Keratinocyte (primary cell): ENCODE data around the gene STN1. TPM values are rescaled to one million over a fixed set of nuclear protein-coding genes. Genes with fewer than 3 reads are reported as not detected.

Experiments
- DNase-seq: peaks from one replicate; pipeline ENCODE4 v3.0.0-alpha.2; 2011; ENCODE audit warnings: low read depth, missing footprints, low spot score
- FAIRE-seq: peaks from 2 replicates; lab custom pipeline; 2011; peaks lifted over from hg19 to GRCh38; lab: Jason Lieb, UNC
- H2AFZ ChIP-seq: 2 replicates; pipeline ENCODE4 v1.6.0; 2012; ENCODE audit warnings: low read length, control low read depth, inconsistent platforms; ENCODE audit not compliant: control insufficient read depth
- H3K27ac ChIP-seq: 2 replicates; pipeline ENCODE4 v1.5.1; 2011; ENCODE audit warnings: low read length; ENCODE audit not compliant: control insufficient read depth, insufficient read depth
- H3K27me3 ChIP-seq: 3 replicates; pipeline ENCODE4 v1.6.0; 2011; ENCODE audit warnings: low read length; ENCODE audit not compliant: control insufficient read depth, insufficient read depth; ENCODE audit errors: extremely low read depth
- H3K36me3 ChIP-seq, 2 experiments: 2 replicates in 1 of 2; 3 replicates in 1 of 2; pipeline ENCODE4 v1.5.1; 2011; ENCODE audit warnings: low read length in 2 of 2, mild to moderate bottlenecking in 1 of 2; ENCODE audit not compliant: control insufficient read depth in 2 of 2, insufficient read depth in 2 of 2; ENCODE audit errors: extremely low read depth in 1 of 2
- H3K4me1 ChIP-seq: 3 replicates; pipeline ENCODE4 v1.5.1; 2011; ENCODE audit warnings: low read length; ENCODE audit not compliant: control insufficient read depth, insufficient read depth; ENCODE audit errors: extremely low read depth
- H3K4me2 ChIP-seq: 3 replicates; pipeline ENCODE4 v1.6.0; 2011; ENCODE audit warnings: low read depth, low read length; ENCODE audit not compliant: control insufficient read depth, insufficient read depth; ENCODE audit errors: extremely low read depth
- H3K4me3 ChIP-seq, 3 experiments: fragments of 200-600 bp in 1 of 3; sonication (generic) in 1 of 3; 2 replicates in 2 of 3; 3 replicates in 1 of 3; pipeline ENCODE4 v1.5.1; 2011 to 2016; ENCODE audit warnings: low read length in 3 of 3, mild to moderate bottlenecking in 3 of 3, control low read depth in 2 of 3, inconsistent platforms in 1 of 3, low read depth in 1 of 3, mixed read lengths in 1 of 3, mixed run types in 1 of 3, moderate library complexity in 1 of 3; ENCODE audit not compliant: control insufficient read depth in 2 of 3, insufficient read depth in 2 of 3; ENCODE audit errors: extremely low read depth in 1 of 3
- H3K79me2 ChIP-seq: 2 replicates; pipeline ENCODE4 v1.6.0; 2012; ENCODE audit warnings: low read length; ENCODE audit not compliant: control insufficient read depth, insufficient read depth
- H3K9ac ChIP-seq: 3 replicates; pipeline ENCODE4 v1.6.0; 2011; ENCODE audit warnings: low read length; ENCODE audit not compliant: control insufficient read depth, insufficient read depth; ENCODE audit errors: extremely low read depth
- H3K9me1 ChIP-seq: 3 replicates; pipeline ENCODE4 v1.6.0; 2011; ENCODE audit warnings: low read length; ENCODE audit not compliant: control insufficient read depth, insufficient read depth; ENCODE audit errors: extremely low read depth
- H3K9me3 ChIP-seq: 2 replicates; pipeline ENCODE4 v1.5.1; 2012; ENCODE audit warnings: low read depth, low read length; ENCODE audit not compliant: control insufficient read depth
- H4K20me1 ChIP-seq: 3 replicates; pipeline ENCODE4 v1.6.0; 2011; ENCODE audit warnings: low read length; ENCODE audit not compliant: control insufficient read depth, insufficient read depth; ENCODE audit errors: extremely low read depth
- EZH2 ChIP-seq: IDR thresholded peaks from one replicate; pipeline ENCODE4 v1.6.1; 2012; ENCODE audit warnings: inconsistent platforms, mild to moderate bottlenecking, low read length, moderate library complexity
- dilution Hi-C: fragments of 300-500 bp; cut with MboI; formaldehyde crosslinking; loops from one replicate; pipeline ENCODE4 v1.7.0; 2020; ENCODE audit warnings: low sequenced_read_pairs; ENCODE audit not compliant: extremely low pct_ligation_motif_present
- polyA plus RNA-seq, 5 experiments: library from polyadenylated mRNA; depleted of rRNA in 3 of 5; stranded (reverse) in 3 of 5; stranded (forward) in 1 of 5; unstranded in 1 of 5; fragments of >200 nt; gene quantifications; 1 replicate in 1 of 5; 2 replicates in 3 of 5; 3 replicates in 1 of 5; pipeline versions ENCODE4 v1.2.1 to v1.2.3, GENCODE V29; 2011 to 2012; ENCODE audit warnings: missing spikeins in 2 of 5, low read depth in 1 of 5, low replicate concordance in 1 of 5
- TF ChIP-seq, protein P1 (sequence below), 3 experiments: IDR thresholded peaks in 1 of 3; conservative IDR thresholded peaks in 1 of 3; optimal IDR thresholded peaks in 1 of 3; 2 replicates in 2 of 3; 3 replicates in 1 of 3; pipeline versions ENCODE3 to v1.5.1; 2011; ENCODE audit warnings: low read length in 3 of 3, mild to moderate bottlenecking in 3 of 3, moderate library complexity in 2 of 3, control low read depth in 1 of 3, inconsistent platforms in 1 of 3; ENCODE audit not compliant: insufficient read depth in 2 of 3; ENCODE audit errors: extremely low read depth in 1 of 3

STN1 gene
- polyA plus RNA-seq, 1 donor (not counting 4 experiments of a cell fraction or from before 2014, with no cell fraction given) = 29.0 TPM

DNA sequence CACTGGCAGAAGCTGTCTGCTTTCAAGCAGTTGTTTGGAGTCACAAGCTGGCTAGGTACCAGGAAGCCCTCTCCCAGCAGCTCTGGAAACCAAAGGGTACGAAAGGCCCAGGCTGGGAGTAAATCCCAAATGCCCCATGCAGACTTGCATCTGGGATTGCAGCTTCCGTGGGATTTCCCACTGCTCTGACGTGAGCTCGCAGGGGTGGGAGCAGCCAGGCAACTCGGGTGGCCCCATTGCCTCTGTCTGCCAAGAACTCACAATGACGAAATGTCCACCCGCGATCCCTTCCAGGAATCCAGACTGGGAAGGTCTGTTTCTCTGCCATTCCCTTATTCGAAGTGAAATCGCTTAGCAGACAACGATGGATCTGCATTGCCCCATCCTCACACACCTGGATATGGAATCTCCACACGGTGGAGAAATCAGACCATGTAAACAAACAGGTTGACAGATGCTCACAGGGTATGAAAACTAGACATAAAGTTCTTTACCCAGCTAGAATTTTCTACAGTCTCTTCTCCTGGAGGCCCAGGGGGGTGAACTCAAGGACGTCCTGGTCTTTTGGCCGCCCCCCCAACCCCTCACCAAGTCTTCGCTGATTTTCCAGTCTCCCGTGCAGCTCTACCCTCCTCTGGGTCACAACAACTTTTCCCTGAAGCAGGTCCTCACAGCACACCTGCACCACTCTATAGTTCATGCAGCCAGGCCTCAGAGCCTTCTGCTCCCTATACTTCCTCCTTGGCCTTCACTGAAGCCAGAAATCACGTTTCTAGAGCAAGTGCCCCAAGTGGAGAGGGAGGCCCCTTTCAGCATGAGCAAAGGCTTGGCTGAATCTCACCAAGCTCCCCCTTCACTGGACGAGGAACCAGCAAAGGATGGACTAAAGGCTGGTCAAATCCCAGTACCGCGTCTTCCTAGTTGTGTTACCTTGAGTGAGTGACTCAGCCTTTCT lies 82.6 kb downstream of the STN1 start:
- Histone ChIP-seq H4K20me1 (peaks cover 63% of the 10 kb centered on the region), H2AFZ (no peak overlapping the region), H3K79me2 (peaks cover 98% of the 10 kb centered on the region), H3K36me3 (peaks cover 21 to 53% of the 10 kb centered on the region in 2 experiments), H3K4me1 (peaks cover 58% of the 10 kb centered on the region), H3K9me1 (peaks cover 22% of the 10 kb centered on the region), H3K4me3 (no peak overlapping the region), H3K27ac (peak overlapping the region; percentile 32), H3K9ac (no peak overlapping the region), H3K9me3 (no peaks in the 10 kb centered on the region), H3K27me3 (no peaks in the 10 kb centered on the region), H3K4me2 (peak overlapping the region; percentile 14)
- DNase-seq (no peak), FAIRE-seq (peak; percentile 82)
- dilution Hi-C loops = no loop called here
- TF ChIP-seq, protein P1, sequence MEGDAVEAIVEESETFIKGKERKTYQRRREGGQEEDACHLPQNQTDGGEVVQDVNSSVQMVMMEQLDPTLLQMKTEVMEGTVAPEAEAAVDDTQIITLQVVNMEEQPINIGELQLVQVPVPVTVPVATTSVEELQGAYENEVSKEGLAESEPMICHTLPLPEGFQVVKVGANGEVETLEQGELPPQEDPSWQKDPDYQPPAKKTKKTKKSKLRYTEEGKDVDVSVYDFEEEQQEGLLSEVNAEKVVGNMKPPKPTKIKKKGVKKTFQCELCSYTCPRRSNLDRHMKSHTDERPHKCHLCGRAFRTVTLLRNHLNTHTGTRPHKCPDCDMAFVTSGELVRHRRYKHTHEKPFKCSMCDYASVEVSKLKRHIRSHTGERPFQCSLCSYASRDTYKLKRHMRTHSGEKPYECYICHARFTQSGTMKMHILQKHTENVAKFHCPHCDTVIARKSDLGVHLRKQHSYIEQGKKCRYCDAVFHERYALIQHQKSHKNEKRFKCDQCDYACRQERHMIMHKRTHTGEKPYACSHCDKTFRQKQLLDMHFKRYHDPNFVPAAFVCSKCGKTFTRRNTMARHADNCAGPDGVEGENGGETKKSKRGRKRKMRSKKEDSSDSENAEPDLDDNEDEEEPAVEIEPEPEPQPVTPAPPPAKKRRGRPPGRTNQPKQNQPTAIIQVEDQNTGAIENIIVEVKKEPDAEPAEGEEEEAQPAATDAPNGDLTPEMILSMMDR (optimal IDR thresholded peaks at IDR 0.05 in 1 of 3, IDR thresholded peaks at IDR 0.05 in 1 of 3, conservative IDR thresholded peaks at IDR 0.05 in 1 of 3; ENCODE audit: extremely low read depth in 1 of 3, insufficient read depth in 2 of 3, low read length in 3 of 3) = no peak
- TF ChIP-seq EZH2 = no peak

DNA sequence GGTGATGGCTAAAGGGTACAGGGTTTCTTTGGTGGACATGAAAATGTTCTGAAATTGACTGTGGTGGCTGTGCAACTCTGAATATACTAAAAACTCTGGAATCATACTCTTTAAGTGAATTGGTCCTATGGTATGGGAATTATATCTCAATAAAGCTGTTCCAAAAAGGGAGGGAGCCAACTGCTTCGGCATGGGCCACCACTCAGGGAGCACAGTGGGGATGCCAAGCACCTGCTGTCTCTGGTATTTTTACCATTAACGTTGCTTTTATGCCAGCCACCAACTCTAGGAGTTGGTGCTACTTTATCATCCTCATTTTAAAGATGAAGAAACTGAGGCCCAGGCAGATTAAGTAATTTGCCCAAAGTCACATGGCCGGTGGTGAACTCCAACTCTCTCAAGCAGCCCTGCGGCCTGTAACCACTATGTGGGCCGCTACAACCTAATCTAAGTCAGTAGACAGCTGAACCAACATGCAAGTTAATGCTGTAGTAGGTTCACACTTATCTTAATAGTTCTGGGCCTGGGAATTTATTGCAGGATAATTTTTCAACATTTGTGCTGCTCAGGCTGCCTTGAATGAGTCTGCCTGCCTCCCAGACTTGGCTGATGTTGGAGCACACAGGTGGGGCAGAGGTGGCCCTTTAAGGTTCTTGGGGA lies 83.4 kb downstream of the STN1 start:
- Histone ChIP-seq H2AFZ (no peak overlapping the region), H3K36me3 (peaks cover 21 to 54% of the 10 kb centered on the region in 2 experiments), H3K9ac (no peak overlapping the region), H3K9me1 (peaks cover 16% of the 10 kb centered on the region), H3K4me1 (peaks cover 56% of the 10 kb centered on the region), H3K4me2 (no peak overlapping the region), H3K79me2 (peaks cover 98% of the 10 kb centered on the region), H3K9me3 (no peaks in the 10 kb centered on the region), H3K27me3 (no peaks in the 10 kb centered on the region), H3K27ac (peak overlapping the region; percentile 32), H3K4me3 (no peak overlapping the region), H4K20me1 (peaks cover 55% of the 10 kb centered on the region)
- dilution Hi-C loops = no loop called here
- TF ChIP-seq, protein P1 (optimal IDR thresholded peaks at IDR 0.05 in 1 of 3, IDR thresholded peaks at IDR 0.05 in 1 of 3, conservative IDR thresholded peaks at IDR 0.05 in 1 of 3; ENCODE audit: extremely low read depth in 1 of 3, insufficient read depth in 2 of 3, low read length in 3 of 3) = no peak
- TF ChIP-seq EZH2 = no peak
- no peak for FAIRE-seq
- no peak for DNase-seq
